Activated CD4-positive, alpha-beta T cell treated with anti-CD3 and anti-CD28 coated beads, Interleukin-2, amount 50 U/mL, for 24 hours (primary cell): ENCODE data around the gene SOD2.
"Not testable (repeated sequence)": the region's sequence is repeated elsewhere in the genome, so short reads cannot be mapped to it uniquely, and the experiment has no call there.

ENCODE experiments used
- DNase-seq, 2 donors: peaks; one replicate each; pipeline ENCODE4 v3.0.0-alpha.2; 2020; ENCODE audit warnings: low read depth in 1 of 2, low spot score in 1 of 2

The SOD2 gene

GRCh38 chr6:159693128-159693893 is at the start of gene SOD2:
TSS of gene SOD2 (minus strand) at chr6:159693241. CDS start at chr6:159693167, 74 bp downstream.
- peak; percentile 68 to 77 for DNase-seq

GRCh38 chr6:159742165-159742564 is 49.1 kb upstream of the SOD2 start:
- DNase-seq = no peak

GRCh38 chr6:159739341-159739740 is 46.3 kb upstream of the SOD2 start:
- no peak for DNase-seq

GRCh38 chr6:159736908-159737307 is 43.9 kb upstream of the SOD2 start:
- no peak for DNase-seq

GRCh38 chr6:159733395-159733794 is 40.4 kb upstream of the SOD2 start:
- DNase-seq = not testable (repeated sequence)

- DNase-seq = not testable (repeated sequence)
Observed at GRCh38 chr6:159732550-159732949, 39.5 kb upstream of the SOD2 start.

- no peak for DNase-seq
Observed at GRCh38 chr6:159730332-159730676, 37.3 kb upstream of the SOD2 start.

- DNase-seq = no peak
Observed at GRCh38 chr6:159729598-159730331, 36.7 kb upstream of the SOD2 start.

- DNase-seq = no peak
Observed at GRCh38 chr6:159728531-159728964, 35.5 kb upstream of the SOD2 start.

GRCh38 chr6:159727717-159728445 is 34.8 kb upstream of the SOD2 start:
- DNase-seq = peak in 1 of 2 donors; percentile 25

- peak; percentile 92 to 95 for DNase-seq
Observed at GRCh38 chr6:159726918-159727716, 34.1 kb upstream of the SOD2 start, which contains the start of gene WTAP. TSS of gene WTAP (plus strand) at chr6:159727506. CDS start at chr6:159736266, 8,760 bp downstream.

GRCh38 chr6:159726255-159726917 is 33.3 kb upstream of the SOD2 start:
- DNase-seq = no peak

GRCh38 chr6:159725208-159725607 is 32.2 kb upstream of the SOD2 start:
- not testable (repeated sequence) for DNase-seq

GRCh38 chr6:159724778-159725177 is 31.7 kb upstream of the SOD2 start:
- DNase-seq = no peak

GRCh38 chr6:159723259-159723658 is 30.2 kb upstream of the SOD2 start:
- DNase-seq = no peak

GRCh38 chr6:159722655-159723054 is 29.6 kb upstream of the SOD2 start:
- DNase-seq = no peak

- DNase-seq = not testable (repeated sequence)
Observed at GRCh38 chr6:159721981-159722380, 28.9 kb upstream of the SOD2 start.

GRCh38 chr6:159720708-159721107 is 27.7 kb upstream of the SOD2 start:
- peak in 1 of 2 donors; percentile 21 for DNase-seq

- DNase-seq = no peak
Observed at GRCh38 chr6:159719287-159719686, 26.2 kb upstream of the SOD2 start.

GRCh38 chr6:159718634-159719033 is 25.6 kb upstream of the SOD2 start:
- no peak for DNase-seq
